ENCODE data around the gene CNTN4.
A peak's percentile ranks its signal among the peaks of the same experiment; 100 is the strongest.

The CNTN4 gene

GRCh38 chr3:2511356-2511755 lies 412.7 kb downstream of the CNTN4 start:
- TF ChIP-seq, protein P1, sequence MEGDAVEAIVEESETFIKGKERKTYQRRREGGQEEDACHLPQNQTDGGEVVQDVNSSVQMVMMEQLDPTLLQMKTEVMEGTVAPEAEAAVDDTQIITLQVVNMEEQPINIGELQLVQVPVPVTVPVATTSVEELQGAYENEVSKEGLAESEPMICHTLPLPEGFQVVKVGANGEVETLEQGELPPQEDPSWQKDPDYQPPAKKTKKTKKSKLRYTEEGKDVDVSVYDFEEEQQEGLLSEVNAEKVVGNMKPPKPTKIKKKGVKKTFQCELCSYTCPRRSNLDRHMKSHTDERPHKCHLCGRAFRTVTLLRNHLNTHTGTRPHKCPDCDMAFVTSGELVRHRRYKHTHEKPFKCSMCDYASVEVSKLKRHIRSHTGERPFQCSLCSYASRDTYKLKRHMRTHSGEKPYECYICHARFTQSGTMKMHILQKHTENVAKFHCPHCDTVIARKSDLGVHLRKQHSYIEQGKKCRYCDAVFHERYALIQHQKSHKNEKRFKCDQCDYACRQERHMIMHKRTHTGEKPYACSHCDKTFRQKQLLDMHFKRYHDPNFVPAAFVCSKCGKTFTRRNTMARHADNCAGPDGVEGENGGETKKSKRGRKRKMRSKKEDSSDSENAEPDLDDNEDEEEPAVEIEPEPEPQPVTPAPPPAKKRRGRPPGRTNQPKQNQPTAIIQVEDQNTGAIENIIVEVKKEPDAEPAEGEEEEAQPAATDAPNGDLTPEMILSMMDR (IDR thresholded peaks at IDR 0.05; ENCODE audit: insufficient read depth, low read depth, low read length, missing control alignments), result no peak
- no peak overlapping the region for H3K4me3 ChIP-seq (ENCODE audit: low read depth, low read length)
- DNase-seq (ENCODE audit: low read depth), result no peak

DNA sequence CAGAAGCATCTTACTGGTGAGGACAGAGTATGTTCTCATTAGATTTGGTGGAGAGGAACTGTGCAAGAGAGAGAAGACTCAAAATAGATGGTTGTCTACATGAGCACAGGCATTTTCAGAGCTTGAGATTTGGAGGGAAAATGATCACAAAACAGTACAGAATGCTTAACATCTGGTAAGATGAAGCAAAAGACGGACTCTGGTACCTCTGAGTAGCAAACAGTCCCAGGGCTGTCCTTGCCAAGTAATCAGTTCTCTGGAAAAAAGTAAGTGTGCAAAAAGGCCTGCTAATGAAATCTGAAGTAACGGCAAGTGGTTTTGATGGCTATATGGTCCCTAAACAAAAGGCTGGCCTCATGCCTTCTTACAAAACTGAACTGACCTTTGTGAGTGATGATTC lies 414.2 kb downstream of the CNTN4 start:
- H3K4me3 ChIP-seq (ENCODE audit: low read depth, low read length), result no peak overlapping the region
- DNase-seq (ENCODE audit: low read depth), result no peak
- TF ChIP-seq, protein P1 (IDR thresholded peaks at IDR 0.05; ENCODE audit: insufficient read depth, low read depth, low read length, missing control alignments), result no peak

- DNase-seq (ENCODE audit: low read depth), result no peak
- TF ChIP-seq, protein P1 (IDR thresholded peaks at IDR 0.05; ENCODE audit: insufficient read depth, low read depth, low read length, missing control alignments), result no peak
- no peak overlapping the region for H3K4me3 ChIP-seq (ENCODE audit: low read depth, low read length)
These were observed 415.3 kb downstream of the CNTN4 start for GRCh38 chr3:2513986-2514385.

DNA sequence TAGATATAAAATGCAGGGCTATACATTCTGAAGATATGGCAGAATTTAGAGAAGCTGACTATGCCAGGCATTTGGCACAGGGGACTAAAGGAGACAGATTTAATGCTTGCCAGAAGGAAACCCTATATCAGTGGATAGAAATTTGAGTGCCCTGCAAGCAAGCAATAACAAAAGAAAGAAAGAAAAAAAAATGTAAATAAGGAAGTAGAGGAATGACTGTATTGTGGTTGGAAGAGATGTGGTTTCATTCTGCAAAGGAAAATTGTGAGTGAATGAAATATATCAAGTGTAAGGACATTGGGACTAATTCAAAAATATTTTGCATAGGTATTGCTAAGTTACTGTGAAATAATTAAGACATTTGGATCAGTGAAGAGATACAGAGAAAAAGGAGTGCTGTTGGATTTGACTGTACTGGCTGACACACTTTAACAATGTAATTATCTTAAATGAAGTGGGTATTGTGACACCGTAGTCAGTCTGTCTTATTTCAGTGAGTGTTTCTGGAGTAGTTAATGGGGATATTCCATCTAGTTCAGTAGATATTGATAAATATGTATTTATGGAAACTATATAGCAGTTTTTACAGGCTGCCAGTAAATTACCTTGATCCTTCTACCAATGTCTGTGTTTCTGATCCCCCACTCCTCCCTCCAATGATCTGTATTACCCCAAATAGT lies 418.2 kb downstream of the CNTN4 start:
- TF ChIP-seq, protein P1 (IDR thresholded peaks at IDR 0.05; ENCODE audit: insufficient read depth, low read depth, low read length, missing control alignments), result no peak
- DNase-seq (ENCODE audit: low read depth), result no peak
- H3K4me3 ChIP-seq (ENCODE audit: low read depth, low read length), result no peak overlapping the region

DNA sequence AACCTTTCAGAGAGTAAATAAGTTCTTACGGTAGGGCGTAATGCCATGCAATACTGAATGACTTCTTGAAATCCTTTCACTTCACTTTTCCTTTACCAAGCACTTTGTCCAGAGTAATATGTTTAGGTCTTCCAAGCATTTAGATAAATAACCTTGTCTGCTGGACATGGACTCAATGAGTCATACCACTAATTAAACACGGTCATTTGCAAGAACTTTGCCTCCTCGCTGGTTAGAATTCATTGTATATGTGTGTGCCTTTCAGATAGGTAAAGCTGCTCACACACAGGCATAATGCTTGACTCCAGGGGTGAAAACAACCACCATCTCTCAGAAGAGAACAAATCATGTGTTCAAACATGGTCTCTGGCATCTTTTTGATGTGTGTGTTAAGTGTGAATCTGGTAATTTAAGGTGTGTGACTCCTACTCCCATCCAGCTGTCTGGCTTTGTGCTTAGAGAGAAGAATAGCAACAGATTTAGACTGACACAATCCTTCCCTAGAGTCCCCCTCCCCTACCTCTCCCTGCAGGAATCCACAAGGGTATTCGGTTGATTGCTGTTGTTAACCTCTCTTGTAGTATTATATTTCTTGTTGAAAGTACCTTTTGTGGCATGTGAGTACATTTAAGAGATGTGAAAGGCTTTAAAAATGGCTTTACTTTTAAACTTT lies 419.0 kb downstream of the CNTN4 start:
- no peak overlapping the region for H3K4me3 ChIP-seq (ENCODE audit: low read depth, low read length)
- DNase-seq (ENCODE audit: low read depth), result no peak
- TF ChIP-seq, protein P1 (IDR thresholded peaks at IDR 0.05; ENCODE audit: insufficient read depth, low read depth, low read length, missing control alignments), result no peak

- DNase-seq (ENCODE audit: low read depth), result peak; percentile 36
- TF ChIP-seq, protein P1 (IDR thresholded peaks at IDR 0.05; ENCODE audit: insufficient read depth, low read depth, low read length, missing control alignments), result no peak
These were observed 424.7 kb downstream of the CNTN4 start for GRCh38 chr3:2523281-2523836.

More at GRCh38 chr3:2523281-2523836, 424.7 kb downstream of the CNTN4 start:
- no peak overlapping the region for H3K4me3 ChIP-seq (ENCODE audit: low read depth, low read length)
